NCI-H2029 (cell line): ENCODE results near the gene PRRC2B.

Source experiments
- DNase-seq: peaks from one replicate; lab custom pipeline; 2025; lab: John Stamatoyannopoulos, UW

PRRC2B gene

DNA sequence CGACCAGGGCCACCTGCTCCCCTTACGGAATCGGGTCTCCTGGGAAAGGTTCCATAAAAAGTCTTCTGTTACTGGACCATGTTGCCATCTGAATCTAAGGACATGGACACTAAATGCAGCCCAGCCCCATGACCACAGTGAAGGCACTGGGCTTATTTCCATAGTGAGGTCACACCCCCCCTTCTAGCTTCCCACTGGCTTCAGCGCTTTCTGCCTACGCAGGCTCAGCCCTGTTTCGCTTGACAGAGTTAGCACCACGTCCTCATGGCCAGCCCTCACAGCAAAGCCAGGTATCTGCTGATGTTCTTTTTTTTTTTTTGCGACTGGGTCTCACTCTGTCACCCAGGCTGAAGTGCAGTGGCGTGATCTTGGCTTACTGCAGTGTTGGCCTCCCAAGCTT is 123.0 kb downstream of the PRRC2B start:
- DNase-seq: no peak

- DNase-seq: no peak
These were observed 123.9 kb downstream of the PRRC2B start for GRCh38 chr9:131517761-131518190.

DNA sequence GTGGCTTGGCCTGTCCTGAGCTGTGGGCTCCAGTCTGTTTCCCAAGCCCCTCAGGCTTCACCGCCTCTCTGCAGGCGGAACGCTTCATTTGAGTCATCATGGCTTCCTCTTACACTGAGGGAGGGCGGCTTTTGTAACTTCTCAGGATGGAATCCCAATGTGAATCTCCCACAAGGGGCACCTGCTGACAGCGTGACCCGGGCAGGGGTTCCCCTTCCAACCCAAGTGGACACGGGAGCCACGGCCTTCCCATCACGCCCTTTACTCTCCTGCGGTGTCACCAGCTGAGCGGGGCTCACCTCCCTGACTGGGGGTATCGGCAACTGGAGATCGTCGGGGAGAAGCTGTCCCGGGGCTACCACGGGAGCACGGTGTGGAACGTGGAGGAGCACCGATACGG is 124.7 kb downstream of the PRRC2B start:
- no peak for DNase-seq

- DNase-seq: no peak
These were observed 126.6 kb downstream of the PRRC2B start for GRCh38 chr9:131520503-131520902.

- DNase-seq: no peak
These were observed 127.3 kb downstream of the PRRC2B start for GRCh38 chr9:131521203-131521602.

GRCh38 chr9:131521822-131522221 is 127.9 kb downstream of the PRRC2B start:
- no peak for DNase-seq

DNA sequence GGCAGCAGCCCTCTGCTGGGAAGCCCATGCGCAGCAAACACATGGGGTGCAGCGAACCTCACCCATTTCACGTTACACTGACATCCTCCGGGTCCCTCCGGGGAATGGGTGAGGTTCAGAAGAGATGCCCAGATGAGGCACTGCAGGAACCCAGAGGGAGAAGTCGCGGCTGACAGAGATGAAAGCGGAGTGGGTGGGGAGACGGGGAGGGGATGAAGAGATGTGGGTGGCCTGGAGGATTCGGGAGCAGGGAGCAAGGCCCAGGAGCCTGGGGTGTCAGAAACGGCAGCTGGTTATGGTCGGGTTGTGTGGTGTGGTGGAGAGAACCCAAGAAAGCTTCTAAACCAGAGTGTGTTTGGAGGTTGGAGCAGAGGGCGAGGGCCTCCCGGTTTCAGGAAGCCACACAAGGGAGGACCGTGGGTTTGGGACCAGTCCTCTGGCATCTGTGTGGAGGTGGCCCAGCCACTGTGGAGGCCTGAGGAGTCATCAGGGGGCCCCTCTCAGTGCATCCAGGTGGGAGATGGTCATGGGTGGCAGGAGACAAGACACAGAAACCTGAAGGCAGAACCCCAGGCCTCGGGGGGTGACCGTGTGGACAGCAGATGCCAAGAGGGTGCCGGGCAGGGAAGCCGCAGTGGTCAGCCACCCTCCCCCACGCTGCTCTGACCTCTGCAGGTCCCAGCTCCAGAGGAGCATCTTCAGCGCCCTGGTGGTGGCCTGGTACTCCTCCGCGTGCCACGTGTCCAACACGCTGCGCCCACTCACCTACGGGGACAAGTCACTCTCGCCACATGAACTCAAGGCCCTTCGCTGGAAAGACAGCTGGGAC is 128.6 kb downstream of the PRRC2B start:
- no peak for DNase-seq

- DNase-seq: no peak
These were observed 129.2 kb downstream of the PRRC2B start for GRCh38 chr9:131523086-131523388.

- DNase-seq: no peak
These were observed 129.9 kb downstream of the PRRC2B start for GRCh38 chr9:131523451-131524435.

- DNase-seq: no peak
These were observed 130.9 kb downstream of the PRRC2B start for GRCh38 chr9:131524665-131525315.

GRCh38 chr9:131525643-131526565 is 132.0 kb downstream of the PRRC2B start:
- no peak for DNase-seq

GRCh38 chr9:131528186-131528585 is 134.3 kb downstream of the PRRC2B start:
- DNase-seq: no peak

- no peak for DNase-seq
These were observed 135.1 kb downstream of the PRRC2B start for GRCh38 chr9:131528886-131529505.

DNA sequence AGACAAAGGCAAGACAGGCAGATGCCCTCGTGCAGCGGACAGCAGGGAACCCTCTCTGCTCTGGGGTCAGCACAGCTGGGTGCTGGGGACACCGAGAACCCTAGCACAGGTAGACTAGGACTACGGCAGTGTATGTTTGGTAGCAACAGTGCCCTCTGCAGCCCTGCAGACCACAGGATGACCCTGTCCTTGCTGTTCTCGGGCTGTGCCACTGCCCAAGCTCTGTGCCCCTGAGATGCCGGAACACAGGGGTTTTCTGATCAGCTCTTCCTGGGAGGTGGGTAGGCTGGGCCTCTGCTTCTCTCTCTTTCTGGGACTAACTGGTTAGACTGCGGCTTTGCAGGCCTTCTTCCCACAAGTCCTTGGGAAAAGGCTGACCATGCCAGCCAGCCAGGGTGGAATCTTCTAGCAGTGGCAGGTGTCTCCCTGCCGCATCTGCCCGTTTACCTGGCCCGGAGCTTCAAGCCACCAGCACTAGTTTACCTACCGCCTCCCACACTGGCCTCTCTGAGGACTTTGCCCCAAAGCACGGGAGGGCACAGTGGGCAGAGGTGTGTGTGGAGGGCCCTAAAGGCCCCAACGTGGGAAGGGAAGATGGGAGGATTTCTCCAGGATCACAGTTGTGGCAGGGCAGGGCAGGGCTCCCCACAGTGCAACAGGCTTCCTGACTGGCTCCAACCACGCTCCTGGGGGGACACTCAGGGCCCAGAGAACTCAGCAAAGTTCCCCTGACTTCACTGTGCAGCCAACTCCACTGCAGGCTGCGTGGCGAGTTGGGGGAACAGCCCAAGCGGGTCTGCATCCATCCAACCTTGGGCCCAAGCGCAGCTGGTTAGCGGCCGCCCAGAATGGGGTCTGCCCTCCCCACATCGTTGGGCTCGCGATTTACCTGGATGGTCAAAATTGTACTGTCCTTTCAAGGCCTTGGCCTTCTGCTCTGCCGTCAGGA is 136.0 kb downstream of the PRRC2B start:
- no peak for DNase-seq

DNA sequence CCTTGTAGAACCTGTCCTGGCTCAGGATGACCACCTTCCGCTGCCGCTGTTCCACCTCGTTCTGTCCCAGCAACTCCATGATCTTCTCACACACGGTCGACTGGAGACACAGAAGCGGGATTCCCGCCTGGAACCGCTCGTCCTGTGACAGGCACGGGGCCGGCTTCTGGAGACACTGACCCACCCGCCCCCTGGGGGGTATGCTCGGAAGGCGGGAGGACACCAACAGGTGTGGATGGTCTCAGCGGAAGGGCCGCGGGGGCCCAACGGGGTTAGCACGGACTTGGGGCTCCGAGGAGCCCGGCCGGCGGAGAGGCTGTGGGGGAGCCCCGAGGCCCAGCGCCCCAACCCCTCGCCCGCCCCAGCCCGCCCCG is 136.6 kb downstream of the PRRC2B start:
- no peak for DNase-seq

DNA sequence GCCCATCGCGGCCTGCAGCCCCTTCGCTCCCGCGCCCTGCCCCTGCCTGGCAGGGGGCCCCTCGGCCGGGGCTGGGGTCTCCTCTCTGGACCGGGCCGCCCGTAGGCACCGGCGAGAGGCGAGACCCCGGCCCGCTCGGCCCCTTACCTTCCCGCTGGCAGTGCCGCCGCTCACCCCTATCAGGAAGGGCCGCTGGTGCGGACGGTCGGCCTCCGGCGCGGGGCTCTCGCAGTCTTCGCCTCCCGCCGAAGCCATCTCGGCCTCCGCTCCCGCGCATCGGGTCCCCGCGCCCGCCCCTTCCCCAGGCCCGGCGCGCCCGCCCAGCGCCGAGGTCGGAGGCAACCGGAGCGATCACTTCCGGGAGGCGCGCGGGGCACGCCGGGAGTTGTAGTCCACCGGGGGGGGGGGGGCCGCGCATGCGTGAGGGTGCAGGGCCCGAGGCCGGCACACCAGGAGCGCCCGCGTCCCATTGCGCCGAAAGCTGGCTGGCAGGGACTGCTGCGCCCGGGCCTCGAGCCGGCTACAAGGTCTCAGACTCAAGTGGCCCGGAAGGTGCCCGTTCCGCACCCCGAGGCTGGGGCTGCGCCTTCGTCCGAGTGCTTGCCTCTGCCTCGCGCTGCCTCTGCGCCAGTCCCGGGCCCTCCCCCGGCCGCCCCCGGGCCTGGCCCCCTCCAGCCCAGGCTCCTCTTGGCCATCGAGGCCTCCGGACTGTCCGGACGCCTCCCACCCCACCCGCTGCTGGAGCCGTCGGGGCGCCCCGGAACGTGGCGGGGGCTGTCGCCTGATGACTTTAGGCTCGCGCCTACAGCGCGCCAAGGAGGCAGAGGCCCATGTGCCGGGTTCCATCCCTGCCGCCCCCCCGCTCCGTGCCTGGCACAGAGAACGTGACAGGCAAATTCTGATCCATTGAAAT is 137.3 kb downstream of the PRRC2B start, which contains the start of gene UCK1:
Gene UCK1 (minus strand): TSS at position 344 of the 913 bp plus-strand sequence. CDS start 89 bp downstream, at position 255.
- peak; percentile 61 for DNase-seq

DNA sequence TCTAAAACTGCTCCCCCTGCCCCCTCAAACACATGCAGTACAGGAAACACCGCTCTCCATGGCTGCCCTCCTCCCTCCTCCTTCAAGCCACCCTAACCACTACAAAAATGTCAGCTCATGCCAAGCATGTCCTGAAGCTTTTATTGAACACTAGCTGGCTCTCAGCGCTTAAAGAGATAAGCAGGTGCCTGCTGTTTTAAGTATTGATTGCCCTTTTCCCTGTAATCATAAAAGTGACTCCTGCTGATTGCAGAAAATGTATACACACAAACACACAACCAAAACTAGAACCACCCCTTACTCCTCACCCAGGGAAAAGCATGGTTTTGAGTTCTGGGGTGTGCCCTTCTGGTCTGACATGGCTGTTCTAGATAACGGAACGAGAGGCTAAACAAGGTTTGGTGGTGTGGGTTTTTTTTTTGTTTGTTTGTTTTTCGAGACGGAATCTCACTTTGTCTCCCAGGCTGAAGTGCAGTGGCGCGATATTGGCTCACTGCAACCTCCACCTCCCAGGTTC is 140.9 kb downstream of the PRRC2B start:
- peak; percentile 25 for DNase-seq

DNA sequence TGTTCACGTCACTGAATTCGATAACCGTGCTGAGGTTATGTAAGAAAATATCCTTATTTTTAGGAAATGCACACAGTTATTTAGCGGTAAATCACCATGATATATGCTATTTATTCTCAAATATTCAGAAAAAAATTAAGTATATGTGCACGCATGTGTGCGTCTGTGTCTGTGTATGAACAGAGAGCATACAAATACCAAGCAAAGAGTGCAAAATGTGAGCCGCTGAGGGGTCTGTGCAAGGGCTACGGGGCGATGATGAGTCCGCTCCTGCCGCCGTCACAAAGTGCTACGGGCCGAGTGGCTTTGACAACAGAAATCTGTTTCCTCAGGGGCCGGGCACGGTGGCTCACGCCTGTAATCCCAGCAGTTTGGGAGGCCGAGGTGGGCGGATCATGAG is 144.1 kb downstream of the PRRC2B start:
- DNase-seq: no peak
